B cell (primary cell): ENCODE results near the gene BCL2L15. TPM values are rescaled to one million over a fixed set of nuclear protein-coding genes. Genes with fewer than 3 reads are reported as not detected.

Experiments
- ATAC-seq: fragments of 200-7000 bp; cut with Tn5 transposase; one replicate; pipeline ENCODE4 v1.10.0; 2021; ENCODE audit warnings: low read depth, mild to moderate bottlenecking, moderate number of reproducible peaks, moderate library complexity
- CTCF ChIA-PET: fragments of 350-600 bp; sonication (Branson Sonifier 250); formaldehyde crosslinking; loops from one replicate; lab custom pipeline; 2021; ENCODE audit warnings: antibody characterized with exemption, inconsistent platforms; lab: Charles Lee
- POLR2A ChIA-PET: fragments of 350-600 bp; sonication (Branson Sonifier 250); formaldehyde crosslinking; loops from one replicate; lab custom pipeline; 2021; ENCODE audit warnings: antibody characterized with exemption; lab: Charles Lee
- DNase-seq: peaks from one replicate; pipeline ENCODE4 v3.0.0; 2013
- H2AFZ ChIP-seq: 2 replicates; pipeline ENCODE4 v1.6.1; 2012; ENCODE audit warnings: mild to moderate bottlenecking, low read depth, low read length; ENCODE audit not compliant: insufficient read depth, poor library complexity, severe bottlenecking
- H3K27ac ChIP-seq, 2 donors: 1 replicate in 1 of 2; 2 replicates in 1 of 2; pipeline ENCODE4 v1.5.1; 2012 to 2013; ENCODE audit warnings: low read length in 2 of 2, mild to moderate bottlenecking in 2 of 2, moderate library complexity in 1 of 2
- H3K27me3 ChIP-seq, 4 experiments: fragments of 200-600 bp in 1 of 4; sonication (generic) in 1 of 4; replicated peaks in 1 of 4; 1 replicate in 2 of 4; 2 replicates in 2 of 4; pipeline versions ENCODE4 v1.6.1 to v1.7.0; 2013 to 2016; ENCODE audit warnings: low read length in 3 of 4, mild to moderate bottlenecking in 2 of 4, mixed read lengths in 1 of 4, moderate library complexity in 1 of 4; ENCODE audit not compliant: insufficient read depth in 4 of 4, control insufficient read depth in 3 of 4; ENCODE audit errors: control extremely low read depth in 1 of 4
- H3K36me3 ChIP-seq, 2 experiments: replicated peaks in 1 of 2; 1 replicate in 1 of 2; 2 replicates in 1 of 2; pipeline versions ENCODE4 v1.6.1 to v1.7.1; 2013; ENCODE audit warnings: low read length in 1 of 2; ENCODE audit not compliant: insufficient read depth in 2 of 2, control insufficient read depth in 1 of 2; ENCODE audit errors: control extremely low read depth in 1 of 2, extremely low read depth in 1 of 2
- H3K4me1 ChIP-seq, 2 donors: fragments of 200-600 bp in 1 of 2; sonication (generic) in 1 of 2; 1 replicate in 1 of 2; 2 replicates in 1 of 2; pipeline versions ENCODE4 v1.5.1 to v1.6.1; 2013 to 2017; ENCODE audit warnings: low read length in 2 of 2; ENCODE audit not compliant: control insufficient read depth in 2 of 2, insufficient read depth in 2 of 2
- H3K4me2 ChIP-seq: replicated peaks from 2 replicates; pipeline ENCODE3; 2012; ENCODE audit warnings: mild to moderate bottlenecking, low read depth, low read length; ENCODE audit not compliant: poor library complexity, severe bottlenecking
- H3K4me3 ChIP-seq, 5 experiments: fragments of 200-600 bp in 1 of 5; sonication (generic) in 1 of 5; 1 replicate in 3 of 5; 2 replicates in 2 of 5; pipeline versions ENCODE4 v1.5.1 to v1.7.0; 2011 to 2016; ENCODE audit warnings: low read length in 4 of 5, mild to moderate bottlenecking in 4 of 5, low read depth in 2 of 5, control low read depth in 1 of 5, moderate library complexity in 1 of 5; ENCODE audit not compliant: insufficient read depth in 1 of 5; ENCODE audit errors: control extremely low read depth in 1 of 5, extremely low read depth in 1 of 5
- H3K79me2 ChIP-seq: fragments of 200-600 bp; sonication (generic); one replicate; pipeline ENCODE4 v1.6.0; 2016; ENCODE audit warnings: low read length; ENCODE audit not compliant: control insufficient read depth, insufficient read depth
- H3K9ac ChIP-seq: fragments of 200-600 bp; sonication (generic); 2 replicates; pipeline ENCODE4 v1.6.1; 2017; ENCODE audit warnings: mild to moderate bottlenecking, low read length, moderate library complexity
- H3K9me3 ChIP-seq, 3 donors: one replicate each; pipeline versions ENCODE4 v1.6.1 to v1.7.1; 2013; ENCODE audit warnings: low read length in 2 of 3; ENCODE audit not compliant: control insufficient read depth in 2 of 3, insufficient read depth in 1 of 3; ENCODE audit errors: control extremely low read depth in 1 of 3
- H4K20me1 ChIP-seq: 2 replicates; pipeline ENCODE4 v1.6.0; 2012; ENCODE audit warnings: mild to moderate bottlenecking, low read length; ENCODE audit not compliant: insufficient read depth, control insufficient read depth, poor library complexity, severe bottlenecking
- H3K27ac Mint-ChIP-seq: one replicate; pipeline ENCODE4 v1.8.0; 2021; ENCODE audit warnings: mixed read lengths
- H3K27me3 Mint-ChIP-seq: one replicate; pipeline ENCODE4 v1.8.0; 2021; ENCODE audit warnings: mixed read lengths
- H3K4me1 Mint-ChIP-seq: one replicate; pipeline ENCODE4 v1.8.0; 2021; ENCODE audit warnings: mixed read lengths
- H3K4me3 Mint-ChIP-seq: one replicate; pipeline ENCODE4 v1.8.0; 2021; ENCODE audit warnings: mixed read lengths
- H3K9me3 Mint-ChIP-seq: one replicate; pipeline ENCODE4 v1.8.0; 2022; ENCODE audit warnings: mixed read lengths; ENCODE audit not compliant: insufficient read depth
- CTCF ChIP-seq: fragments of 200-600 bp; IDR thresholded peaks from one replicate; pipeline ENCODE4 v1.8.0; 2022; ENCODE audit warnings: antibody characterized with exemption, mild to moderate bottlenecking
- EZH2 ChIP-seq: IDR thresholded peaks from 2 replicates; pipeline ENCODE4 v1.6.1; 2012; ENCODE audit warnings: borderline replicate concordance, low read depth, mild to moderate bottlenecking, moderate library complexity, low read length; ENCODE audit not compliant: insufficient read depth, poor library complexity, severe bottlenecking
- WGBS: methylation state at CpG from one replicate; pipeline ENCODE4 v1.1.5; 2013; ENCODE audit warnings: missing lambda C conversion rate; ENCODE audit not compliant: insufficient coverage; 5-methylcytosine and 5-hydroxymethylcytosine counted together
- intact Hi-C: fragments of 100-400 bp; cut with micrococcal nuclease; formaldehyde crosslinking; loops from one replicate; pipeline ENCODE4 v1.10.0; 2022
- polyA plus RNA-seq: library from polyadenylated mRNA; depleted of rRNA; stranded (reverse); fragments of >200 nt; gene quantifications from 2 replicates; pipeline ENCODE4 v1.2.3, GENCODE V29; 2012
- total RNA-seq, 2 donors: library from RNA; stranded (reverse); fragments of 120-200 nt in 1 of 2; gene quantifications; 1 replicate in 1 of 2; 2 replicates in 1 of 2; pipeline versions ENCODE4 v1.2.3 to v1.2.4, GENCODE V29; 2013 to 2022

BCL2L15 gene
- total and polyA plus RNA-seq, 2 donors (not counting 1 experiment from before 2014, with no cell fraction given): 0.63 to 1.6 TPM

- Histone ChIP-seq H3K9me3 (peaks cover 1 to 4% (median 3%) of the 10 kb centered on the region in 3 donors), H3K27ac (no peak overlapping the region), H2AFZ (no peak overlapping the region), H3K27me3 (no peaks in the 10 kb centered on the region), H3K4me3 (no peak overlapping the region), H3K36me3 (peaks cover 7 to 27% of the 10 kb centered on the region in 2 experiments), H3K79me2 (no peaks in the 10 kb centered on the region), H3K9ac (no peak overlapping the region), H3K4me1 (no peaks in the 10 kb centered on the region), H4K20me1 (no peaks in the 10 kb centered on the region), H3K4me2 (no peak overlapping the region)
- H3K27ac Mint-ChIP-seq: no peak overlapping the region
- no peak for TF ChIP-seq EZH2
- ATAC-seq (no peak), DNase-seq (no peak)
- POLR2A ChIA-PET: no interaction called here
- H3K4me3 Mint-ChIP-seq: no peak overlapping the region
- CTCF ChIA-PET: no interaction called here
- intact Hi-C loops: no loop called here
- H3K9me3 Mint-ChIP-seq: no peaks in the 10 kb centered on the region
- WGBS: no CpG with 5 or more reads among the region's 2 CpGs
- no peaks in the 10 kb centered on the region for H3K27me3 Mint-ChIP-seq
- peaks cover 5% of the 10 kb centered on the region for H3K4me1 Mint-ChIP-seq
Measured at GRCh38 chr1:113846391-113847035, 40.9 kb downstream of the BCL2L15 start.

DNA sequence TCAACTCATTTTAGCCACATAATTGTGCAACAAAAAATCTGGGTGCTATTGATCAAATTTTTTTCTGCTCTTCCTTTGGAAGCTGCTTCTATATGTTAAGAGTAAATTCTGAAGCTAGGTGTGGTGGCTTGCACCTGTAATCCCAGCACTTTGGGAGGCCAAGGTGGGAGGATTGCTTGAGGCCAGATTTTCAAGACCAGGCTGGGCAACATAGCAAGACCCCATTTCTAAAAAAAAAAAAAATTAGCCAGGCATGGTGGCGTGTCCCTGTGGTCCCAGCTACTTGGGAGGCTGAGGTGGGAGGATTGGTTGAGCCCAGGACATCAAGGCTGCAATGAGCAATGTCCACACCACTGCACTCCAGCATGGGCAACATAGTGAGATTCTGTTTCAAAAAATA, 50.8 kb downstream of the BCL2L15 start:
- Mint-ChIP-seq H3K27ac (no peak overlapping the region), H3K9me3 (no peaks in the 10 kb centered on the region), H3K27me3 (no peaks in the 10 kb centered on the region), H3K4me1 (peaks cover 2% of the 10 kb centered on the region), H3K4me3 (no peak overlapping the region)
- H3K4me2 ChIP-seq: no peak overlapping the region
- DNase-seq: no peak
- H3K79me2 ChIP-seq: no peaks in the 10 kb centered on the region
- no peak for ATAC-seq
- no peak overlapping the region for H3K9ac ChIP-seq
- peaks cover 10 to 14% of the 10 kb centered on the region in 2 experiments for H3K36me3 ChIP-seq
- no peak overlapping the region for H2AFZ ChIP-seq
- no peak overlapping the region for H3K4me3 ChIP-seq
- H3K27me3 ChIP-seq: no peaks in the 10 kb centered on the region
- TF ChIP-seq EZH2 (no peak), CTCF (no peak)
- no peaks in the 10 kb centered on the region for H3K4me1 ChIP-seq
- intact Hi-C loops: loop anchor here (5.0 kb wide), 1 partner anchor 111 kb away; no protein-coding TSS in a partner anchor
- no peaks in the 10 kb centered on the region for H3K9me3 ChIP-seq
- no peaks in the 10 kb centered on the region for H4K20me1 ChIP-seq
- POLR2A ChIA-PET: no interaction called here
- WGBS: no CpG with 5 or more reads among the region's 1 CpG
- H3K27ac ChIP-seq: no peak overlapping the region
- CTCF ChIA-PET: interaction anchor here (0.6 to 3.8 kb wide), 22 partner anchors 14 to 450 kb away, joined by 3 to 80 read pairs (median 6); partner anchors contain the start of genes AP4B1, DCLRE1B, HIPK1 and RSBN1
